Heart left ventricle (tissue), 13 donors: ENCODE results near the gene DCUN1D2.

ENCODE experiments used
- CTCF ChIP-seq, 12 donors: fragments of 200-600 bp; sonication (generic) in 4 of 12; IDR thresholded peaks; one replicate each; pipeline versions ENCODE4 v1.5.0 to v1.8.0; 2018 to 2022; ENCODE audit warnings: antibody characterized with exemption in 12 of 12, mild to moderate bottlenecking in 5 of 12
- POLR2A ChIP-seq, 2 donors: fragments of 450-650 bp; IDR thresholded peaks; one replicate each; pipeline ENCODE4 v1.6.1; 2017; ENCODE audit warnings: antibody characterized with exemption in 2 of 2, mild to moderate bottlenecking in 2 of 2, moderate library complexity in 2 of 2
- donor health status: ischemic (EF 13 %, LVEDD 7.1; RV severe dilation, severe dysfunction).
- donor health status: DM: no; HTN: yes; CAD: no.
- donor health status: DM: no; HTN: no; CAD: no.
- donor health status: ischemic (EF 25% LVEDD 6.9; RV normal size, moderate dysfunction).
- donor health status: ischemic (EF 25% LVEDD 5.7; RV mildly dilated, moderate dysfunction).
- donor health status: ischemic (EF 35%, LVEDD 5.7; RV mildly dilated, moderate dysfunction).
- donor health status: nonischemic (EF 11% LVEDD 7.7; RV severe dilation, severe dysfunction).
- donor health status: DM: yes; HTN: yes; CAD: no.
- donor health status: PGD.
- donor health status: ischemic (EF 29% LVEDD 5.4; RV normal size, mild dysfunction).
- donor health status: nonischemic (EF 23%, LVEDD 6.1; RV moderate dilation, normal function).

GRCh38 chr13:113417008-113417751 lies 73.3 kb downstream of the DCUN1D2 start:
- TF ChIP-seq CTCF (IDR thresholded peaks at IDR 0.05) (no peak), POLR2A (IDR thresholded peaks at IDR 0.05) (no peak)
